Stimulated activated CD8-positive, alpha-beta memory T cell treated with anti-CD3 and anti-CD28 coated beads, Interleukin-2, amount 100 ng/mL, for 48 hours (primary cell): ENCODE data around the gene PRM1.
A peak's percentile ranks its signal among the peaks of the same experiment; 100 is the strongest.

Source experiments
- DNase-seq, 2 donors: peaks; one replicate each; pipeline ENCODE4 v3.0.0-alpha.2; 2020; ENCODE audit warnings: low read depth in 2 of 2

Gene PRM1

DNA sequence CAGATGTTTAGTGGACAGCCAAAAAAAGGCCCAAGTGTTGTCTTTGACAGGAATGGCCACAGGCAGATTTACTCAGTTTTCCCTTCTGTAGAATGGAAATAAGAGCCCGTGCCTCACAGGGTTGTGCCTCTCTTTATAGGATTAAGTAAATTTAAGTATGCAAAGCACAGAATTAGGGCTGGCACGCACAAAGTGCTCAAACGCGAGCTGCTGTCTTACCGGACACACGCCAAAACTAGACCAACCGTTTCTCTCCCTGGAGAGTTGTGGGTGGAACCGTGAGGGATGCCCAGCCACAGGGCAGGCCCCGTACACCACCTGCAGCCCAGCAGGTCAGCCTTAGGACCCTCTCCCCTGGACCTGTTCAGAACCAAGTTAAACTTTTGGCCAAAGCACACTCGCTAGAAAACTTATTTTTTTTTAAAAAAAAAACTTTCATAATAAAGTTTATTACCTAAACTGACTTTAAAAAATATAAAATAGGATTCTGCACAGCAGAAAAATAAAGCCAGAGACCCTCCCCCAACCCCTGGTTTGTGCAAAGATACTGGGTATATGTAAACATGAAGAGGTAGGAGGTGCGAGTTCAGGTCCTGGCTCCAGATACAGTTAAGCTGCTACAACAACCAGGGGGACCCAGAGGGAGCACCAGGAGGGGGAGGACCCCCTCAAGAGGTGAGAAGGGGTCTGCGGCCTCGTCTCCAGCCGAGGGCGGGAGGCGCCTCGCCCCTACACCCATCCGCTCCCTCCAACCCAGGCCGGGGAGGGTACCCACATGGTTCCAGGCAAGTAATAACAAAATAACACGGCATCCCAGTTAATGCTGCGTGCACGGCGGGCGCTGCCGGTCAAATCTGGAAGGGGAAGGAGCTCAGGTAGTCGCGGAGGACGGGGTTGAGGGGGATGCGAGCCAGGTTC, 26.9 kb downstream of the PRM1 start:
- no peak for DNase-seq

DNA sequence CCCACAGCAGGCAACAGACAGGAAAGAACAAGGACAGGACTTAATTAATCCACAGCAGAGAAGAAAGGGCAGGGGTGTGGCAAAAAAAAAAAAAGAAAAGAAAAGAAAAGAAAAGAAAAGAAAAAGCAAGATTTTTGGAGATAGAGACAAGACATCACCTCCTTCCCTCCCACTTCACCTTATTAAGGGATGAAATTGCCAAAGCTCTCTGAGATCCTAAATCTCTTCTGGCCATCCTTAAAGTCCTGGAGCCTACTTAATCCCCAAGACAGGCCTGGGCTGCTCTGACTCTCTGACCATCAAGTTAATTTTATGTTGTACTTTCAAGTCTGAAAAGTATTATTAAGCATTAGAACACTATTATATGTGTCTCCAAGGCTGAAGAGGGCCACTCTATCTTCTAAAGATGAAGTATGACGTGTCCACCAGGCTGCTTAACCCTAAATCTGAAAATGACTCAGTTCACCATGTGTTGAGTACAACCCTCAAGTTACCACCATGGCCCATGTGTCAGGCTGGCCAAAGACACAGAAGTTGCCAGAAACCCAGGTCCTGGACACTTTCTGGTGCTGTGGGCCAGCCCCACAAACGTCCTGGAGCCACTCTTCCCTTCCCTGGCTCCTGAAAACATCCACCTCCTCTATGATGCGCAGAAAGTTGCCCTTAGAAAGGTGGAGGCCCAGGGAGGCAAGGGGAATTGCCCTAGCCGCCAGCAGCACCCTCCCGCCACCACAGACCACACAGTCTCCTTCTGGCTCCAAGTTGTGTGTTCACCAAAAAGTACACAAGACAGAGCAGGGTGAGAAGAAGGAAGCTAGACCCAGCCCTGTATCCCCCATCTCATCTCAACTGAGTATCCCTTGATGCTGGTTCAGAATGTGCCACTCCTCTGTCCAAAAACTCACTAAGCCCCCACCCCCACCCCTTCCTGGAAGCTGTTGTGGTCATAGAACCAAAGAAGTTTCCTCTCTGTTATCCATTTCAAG, 27.8 kb downstream of the PRM1 start:
- DNase-seq: no peak

DNA sequence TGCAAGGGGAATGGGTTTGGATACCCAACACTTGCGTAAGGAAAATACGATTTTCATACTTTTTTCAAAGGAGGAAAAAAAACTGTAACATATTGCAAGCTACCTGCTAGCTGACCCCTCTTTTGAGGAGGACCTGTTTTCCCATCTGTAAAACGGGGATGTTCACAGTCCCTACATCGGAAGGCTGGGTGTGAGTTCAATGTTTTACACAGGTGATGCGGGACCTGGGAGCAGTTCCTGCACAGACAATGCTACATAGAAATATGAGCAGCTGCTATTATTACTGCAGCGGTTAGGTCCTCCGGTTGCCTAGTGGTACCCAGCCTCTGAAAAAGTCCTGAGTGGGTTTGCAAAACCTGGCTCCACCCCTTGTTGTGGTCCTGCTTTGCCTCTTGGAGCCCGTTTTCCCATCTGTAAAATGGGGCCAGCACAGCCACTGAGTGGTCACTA, 28.6 kb downstream of the PRM1 start:
- no peak for DNase-seq

DNA sequence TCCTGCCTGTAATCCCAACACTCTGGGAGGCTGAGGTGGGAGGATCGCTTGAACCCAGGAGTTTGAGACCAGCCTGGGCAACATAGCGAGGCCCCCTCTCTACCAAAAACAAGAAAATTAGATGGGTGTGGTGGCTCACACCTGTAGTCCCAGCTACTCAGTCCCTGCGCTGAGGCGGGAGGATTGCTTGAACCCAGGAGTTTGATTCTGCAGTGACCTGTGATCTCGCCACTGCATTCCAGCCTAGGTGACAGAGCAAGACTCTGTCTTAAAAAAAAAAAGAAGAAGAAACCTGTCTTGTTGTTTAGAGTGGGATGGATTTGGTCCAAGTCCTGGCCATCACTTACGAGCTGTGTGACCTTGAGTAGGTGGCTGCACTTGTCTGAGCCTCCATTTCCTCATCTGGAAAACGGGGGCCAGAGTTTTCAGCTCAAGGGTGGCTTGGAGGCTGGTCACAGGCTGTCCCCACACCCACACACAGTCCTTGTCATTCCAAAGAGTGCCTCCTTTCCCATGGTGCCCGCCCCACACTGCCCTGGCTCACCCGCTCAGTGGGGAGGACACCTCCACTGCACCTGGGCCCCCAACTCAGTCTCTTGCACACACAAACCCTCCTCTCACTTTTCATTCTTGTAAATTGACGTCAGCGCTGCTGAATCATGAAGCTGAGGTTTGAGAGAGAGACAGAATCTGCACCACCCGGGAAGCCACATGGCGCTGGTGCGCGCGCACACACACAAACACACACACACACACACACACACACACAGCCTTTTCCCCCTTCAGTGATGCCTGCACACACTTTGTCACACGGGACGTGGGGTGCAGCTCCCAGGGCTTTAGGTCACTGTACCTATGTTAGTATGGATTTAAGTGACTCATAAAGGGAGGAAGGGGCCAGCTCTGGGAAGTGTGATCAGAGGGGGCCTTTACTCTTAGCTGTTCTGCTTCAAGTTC, 29.3 kb downstream of the PRM1 start:
- DNase-seq: peak; percentile 66 to 80

DNA sequence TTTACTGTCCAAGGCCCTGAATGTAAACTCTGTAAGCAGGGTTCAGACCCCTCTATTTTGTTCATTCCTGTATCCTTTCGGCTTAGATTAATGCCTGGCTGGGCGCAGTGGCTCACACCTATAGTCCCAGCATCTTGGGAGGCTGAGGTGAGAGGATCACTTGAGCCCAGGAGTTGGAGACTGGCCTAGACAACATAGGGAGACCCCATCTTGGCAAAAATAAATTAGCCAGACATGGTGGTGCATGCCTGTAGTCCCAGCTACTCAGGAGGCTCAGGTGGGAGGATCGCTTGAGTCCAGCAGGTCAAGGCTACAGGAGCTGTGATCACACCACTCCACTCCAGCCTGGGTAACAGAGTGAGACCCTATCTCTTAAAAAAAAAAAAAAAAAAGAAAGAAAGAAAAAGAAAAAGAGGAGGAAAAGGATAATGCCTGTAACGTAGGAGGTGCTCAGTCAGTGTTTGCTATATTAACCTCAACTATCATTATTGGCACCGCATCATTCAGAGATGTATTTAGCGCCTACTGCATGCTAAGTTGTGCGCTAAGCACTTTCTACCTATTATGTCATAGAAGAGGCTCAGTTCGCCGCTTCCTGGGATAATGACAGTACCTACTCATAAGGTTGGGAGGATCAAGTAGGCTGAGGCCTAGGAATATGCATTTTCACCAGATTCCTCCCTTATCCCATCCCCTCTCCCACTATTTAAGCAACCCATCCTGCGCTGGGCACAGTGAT, 30.2 kb downstream of the PRM1 start:
- DNase-seq: no peak

DNA sequence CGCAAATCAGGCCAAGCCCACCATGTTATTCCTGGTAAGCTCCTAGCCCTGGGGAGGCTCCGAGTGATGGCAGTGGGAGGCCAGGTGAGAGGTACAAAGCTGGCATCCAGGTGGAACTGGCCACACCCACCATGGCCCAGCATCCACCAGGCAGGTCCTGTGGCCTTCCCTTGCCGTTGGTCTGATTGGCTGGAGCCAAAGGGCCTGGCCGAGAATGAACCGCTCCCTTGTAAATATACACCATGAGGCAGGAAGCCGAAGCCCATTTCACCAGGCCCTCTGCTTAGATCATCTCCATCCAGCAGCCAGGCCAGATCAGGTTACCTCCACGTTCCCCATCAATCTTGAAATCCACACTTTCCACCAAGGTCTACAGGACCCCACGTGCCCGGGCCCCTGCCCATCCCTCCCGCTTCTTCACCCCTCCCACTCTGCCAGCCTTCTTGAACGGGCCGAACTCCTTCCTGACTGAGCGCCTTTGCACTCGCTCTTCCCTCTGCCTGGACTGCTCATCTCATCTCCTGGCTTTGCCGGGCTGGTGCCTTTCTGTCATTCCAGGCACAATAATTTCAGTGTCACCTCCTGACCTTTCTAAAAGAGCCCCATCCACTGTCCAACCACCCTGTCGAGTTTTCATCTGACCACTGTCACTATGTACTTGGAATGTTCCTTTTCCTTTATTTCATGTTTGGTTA, 30.9 kb downstream of the PRM1 start:
- no peak for DNase-seq

GRCh38 chr16:11249233-11250061, 31.7 kb downstream of the PRM1 start:
- DNase-seq: no peak

DNA sequence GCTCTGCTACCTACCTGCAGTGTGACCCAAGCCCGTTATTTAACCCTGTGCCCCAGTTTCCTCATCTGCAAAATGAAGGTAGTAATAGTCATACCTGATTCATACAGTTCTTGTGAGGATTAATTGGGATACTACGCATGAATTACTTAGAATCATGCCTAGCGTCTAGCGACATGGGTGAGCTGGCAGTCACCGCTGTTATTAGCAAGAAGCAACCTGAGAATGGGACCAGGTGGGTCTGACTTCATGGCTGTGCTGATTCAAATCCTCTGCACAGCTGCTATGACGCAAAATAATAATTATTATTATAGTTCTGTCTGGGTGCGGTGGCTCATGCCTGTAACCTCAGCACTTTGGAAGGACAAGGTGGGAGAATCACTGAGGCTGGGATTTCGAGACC, 33.0 kb downstream of the PRM1 start:
- DNase-seq: no peak

GRCh38 chr16:11245988-11246387, 35.1 kb downstream of the PRM1 start:
- no peak for DNase-seq

- DNase-seq: no peak
These were observed 35.9 kb downstream of the PRM1 start for GRCh38 chr16:11245222-11245737.

DNA sequence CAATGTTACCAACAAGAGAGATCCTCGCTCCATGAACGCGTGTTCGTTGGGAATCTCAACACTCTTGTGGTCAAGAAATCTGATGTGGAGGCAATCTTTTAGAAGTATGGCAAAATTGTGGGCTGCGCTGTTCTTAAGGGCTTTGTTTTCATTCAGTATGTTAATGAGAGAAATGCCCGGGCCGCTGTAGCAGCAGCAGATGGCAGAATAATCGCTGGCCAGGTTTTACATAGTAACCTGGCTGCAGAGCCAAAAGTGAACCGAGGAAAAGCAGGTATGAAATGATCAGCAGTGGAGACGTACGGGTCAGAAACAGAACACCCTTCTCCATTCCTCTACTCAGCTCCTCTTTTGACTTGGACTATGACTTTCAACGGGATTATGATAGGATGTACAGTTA, 38.5 kb downstream of the PRM1 start:
- no peak for DNase-seq

DNA sequence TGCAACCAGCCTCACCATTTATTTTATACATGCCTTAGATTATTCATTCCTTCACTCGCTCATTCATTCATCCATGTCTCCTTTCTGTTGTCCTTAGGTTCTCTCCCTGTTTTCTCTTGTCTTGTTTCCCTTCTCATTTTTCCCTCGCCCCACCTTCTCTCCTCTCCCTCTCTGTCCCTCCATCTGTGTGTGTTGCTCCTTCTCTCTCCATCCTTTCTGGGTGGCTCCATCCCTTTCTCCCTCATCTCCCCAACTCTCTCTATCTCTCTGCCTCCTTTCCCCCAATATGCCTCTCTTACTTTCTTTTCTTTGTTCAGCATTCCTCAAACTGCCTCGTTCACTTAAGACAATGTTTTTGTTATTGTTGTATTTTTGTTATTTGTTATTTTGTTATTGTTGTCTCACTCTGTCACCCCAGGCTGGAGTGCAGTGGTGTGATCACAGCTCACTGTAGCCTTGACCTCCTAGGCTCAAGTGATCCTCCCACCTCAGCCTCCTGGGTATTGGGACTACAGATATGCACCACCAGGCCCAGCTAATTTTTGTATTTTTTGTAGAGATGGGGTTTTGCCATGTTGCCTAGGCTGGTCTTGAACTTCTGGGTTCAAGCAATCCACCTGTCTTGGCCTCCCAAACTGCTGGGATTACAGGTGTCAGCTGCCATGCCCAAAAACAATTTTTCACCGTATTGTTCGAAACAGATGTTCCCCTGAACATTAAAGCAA, 39.5 kb downstream of the PRM1 start:
- no peak for DNase-seq

- no peak for DNase-seq
These were observed 40.3 kb downstream of the PRM1 start for GRCh38 chr16:11240636-11241473.

DNA sequence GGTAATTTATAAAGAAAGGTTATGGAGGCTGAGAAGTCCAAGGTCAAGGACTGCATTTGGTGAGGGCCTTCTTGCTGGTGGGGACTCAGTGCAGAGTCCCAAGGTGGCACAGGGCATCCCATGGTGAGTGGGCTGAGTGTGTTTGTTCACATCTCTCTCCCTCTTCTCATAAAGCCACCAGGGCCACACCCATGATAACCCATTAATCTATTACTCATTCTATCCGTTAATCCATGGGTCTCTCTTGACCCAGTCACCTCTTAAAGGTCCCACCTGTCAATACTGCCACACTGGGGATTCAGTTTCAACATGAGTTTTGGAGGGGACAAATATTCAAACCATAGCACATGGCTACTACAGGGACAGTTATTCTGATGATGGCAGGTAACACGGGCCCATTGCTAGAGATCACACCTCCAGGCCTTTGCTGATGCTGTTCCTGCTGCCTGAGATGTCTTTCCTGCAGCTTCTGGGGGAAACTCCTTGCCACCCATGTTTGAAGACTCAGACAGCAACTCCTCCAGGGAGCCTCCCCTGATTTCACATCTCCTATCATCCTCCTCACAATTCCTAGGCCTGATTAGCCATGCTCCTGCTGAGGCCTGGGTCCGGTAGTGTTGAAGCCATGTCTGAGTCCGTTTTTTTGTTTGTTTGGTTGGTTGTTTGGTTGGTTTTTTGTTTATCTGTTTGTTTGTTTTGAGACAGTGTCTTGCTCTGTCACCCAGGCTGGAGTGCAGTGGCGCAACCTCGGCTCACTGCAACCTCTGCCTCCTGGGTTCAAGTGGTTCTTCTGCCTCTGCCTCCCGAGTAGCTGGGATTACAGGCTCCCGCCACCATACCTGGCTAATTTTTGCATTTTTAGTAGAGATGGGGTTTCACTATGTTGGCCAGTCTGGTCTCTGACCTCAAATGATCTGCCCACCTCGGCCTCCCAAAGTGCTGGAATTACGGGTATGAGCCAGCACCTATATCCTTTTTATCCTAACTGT, 41.2 kb downstream of the PRM1 start:
- no peak for DNase-seq

- no peak for DNase-seq
These were observed 42.6 kb downstream of the PRM1 start for GRCh38 chr16:11238272-11239202.
